ENCODE measurements around the gene CRIP1. TPM values are rescaled to one million over a fixed set of nuclear protein-coding genes. Genes with fewer than 3 reads are reported as not detected.

Gene CRIP1
- polyA plus RNA-seq, 1 experiment, result 0.74 TPM

DNA sequence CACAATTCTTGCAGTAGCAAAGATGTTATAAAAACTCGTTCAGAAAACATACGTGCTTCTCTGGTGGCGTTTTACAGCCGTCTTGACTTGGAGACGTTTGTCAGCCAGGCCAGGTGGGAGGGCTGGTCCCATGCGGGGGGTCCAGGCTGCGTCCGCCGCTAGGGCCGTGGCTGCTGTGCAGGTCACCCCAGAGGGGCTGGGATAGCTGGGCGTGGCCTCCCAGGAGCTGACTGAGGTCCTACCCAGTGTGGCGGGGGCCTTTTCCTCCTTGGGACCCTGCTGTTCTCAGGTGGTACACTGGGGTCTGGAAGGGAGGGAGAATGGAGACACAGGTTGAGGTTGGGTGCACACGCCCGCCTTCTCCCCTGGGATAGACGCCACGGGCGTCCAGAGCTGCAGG is 41.8 kb upstream of the CRIP1 start:
- POLR2A ChIA-PET, result interaction anchor here (0.7 kb wide), 1 partner anchor 189 kb away, joined by 6 read pairs; no protein-coding TSS in a partner anchor
- no peak overlapping the region for H3K27ac ChIP-seq (ENCODE audit: low read depth, low read length)
- CTCF ChIA-PET, result interaction anchor here (0.7 kb wide), 1 partner anchor 36 kb away, joined by 3 read pairs; no protein-coding TSS in a partner anchor
- TF ChIP-seq, protein P1, sequence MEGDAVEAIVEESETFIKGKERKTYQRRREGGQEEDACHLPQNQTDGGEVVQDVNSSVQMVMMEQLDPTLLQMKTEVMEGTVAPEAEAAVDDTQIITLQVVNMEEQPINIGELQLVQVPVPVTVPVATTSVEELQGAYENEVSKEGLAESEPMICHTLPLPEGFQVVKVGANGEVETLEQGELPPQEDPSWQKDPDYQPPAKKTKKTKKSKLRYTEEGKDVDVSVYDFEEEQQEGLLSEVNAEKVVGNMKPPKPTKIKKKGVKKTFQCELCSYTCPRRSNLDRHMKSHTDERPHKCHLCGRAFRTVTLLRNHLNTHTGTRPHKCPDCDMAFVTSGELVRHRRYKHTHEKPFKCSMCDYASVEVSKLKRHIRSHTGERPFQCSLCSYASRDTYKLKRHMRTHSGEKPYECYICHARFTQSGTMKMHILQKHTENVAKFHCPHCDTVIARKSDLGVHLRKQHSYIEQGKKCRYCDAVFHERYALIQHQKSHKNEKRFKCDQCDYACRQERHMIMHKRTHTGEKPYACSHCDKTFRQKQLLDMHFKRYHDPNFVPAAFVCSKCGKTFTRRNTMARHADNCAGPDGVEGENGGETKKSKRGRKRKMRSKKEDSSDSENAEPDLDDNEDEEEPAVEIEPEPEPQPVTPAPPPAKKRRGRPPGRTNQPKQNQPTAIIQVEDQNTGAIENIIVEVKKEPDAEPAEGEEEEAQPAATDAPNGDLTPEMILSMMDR (IDR thresholded peaks at IDR 0.05; ENCODE audit: low read depth, low read length), result no peak
- no peak overlapping the region for H3K4me3 ChIP-seq (ENCODE audit: low read depth, low read length)
- DNase-seq (ENCODE audit: low read depth, low spot score), result no peak
- peaks cover 3% of the 10 kb centered on the region; the same call in 1 of the 2 replicates for H3K9me3 ChIP-seq (ENCODE audit: control insufficient read depth, insufficient read depth, low read length)
- H3K27me3 ChIP-seq (ENCODE audit: control insufficient read depth, insufficient read depth, low read length), result no peaks in the 10 kb centered on the region

DNA sequence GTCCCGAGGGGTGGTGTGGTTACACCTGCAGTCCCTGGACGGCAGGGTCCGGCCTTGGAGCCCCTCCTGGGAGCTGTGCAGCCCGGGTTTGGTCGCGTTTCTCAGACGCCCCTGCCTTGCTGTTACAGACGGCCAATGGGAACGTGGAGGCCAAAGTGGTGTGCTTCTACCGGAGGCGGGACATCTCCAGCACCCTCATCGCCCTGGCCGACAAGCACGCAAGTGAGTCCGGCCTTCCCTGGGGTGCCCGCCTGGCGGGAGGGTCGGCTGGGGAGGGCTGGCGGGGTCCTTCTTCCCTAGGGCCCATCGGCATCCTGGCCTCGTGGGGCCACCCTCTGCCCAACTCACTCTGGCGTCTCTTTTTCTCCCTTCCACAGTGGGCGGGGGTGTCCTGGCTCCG is 41.4 kb upstream of the CRIP1 start:
- no peak for DNase-seq (ENCODE audit: low read depth, low spot score)
- TF ChIP-seq, protein P1 (IDR thresholded peaks at IDR 0.05; ENCODE audit: low read depth, low read length), result no peak
- CTCF ChIA-PET, result interaction anchor here (0.6 to 0.7 kb wide), 2 partner anchors 36 to 83 kb away, joined by 3 read pairs; no protein-coding TSS in a partner anchor

DNA sequence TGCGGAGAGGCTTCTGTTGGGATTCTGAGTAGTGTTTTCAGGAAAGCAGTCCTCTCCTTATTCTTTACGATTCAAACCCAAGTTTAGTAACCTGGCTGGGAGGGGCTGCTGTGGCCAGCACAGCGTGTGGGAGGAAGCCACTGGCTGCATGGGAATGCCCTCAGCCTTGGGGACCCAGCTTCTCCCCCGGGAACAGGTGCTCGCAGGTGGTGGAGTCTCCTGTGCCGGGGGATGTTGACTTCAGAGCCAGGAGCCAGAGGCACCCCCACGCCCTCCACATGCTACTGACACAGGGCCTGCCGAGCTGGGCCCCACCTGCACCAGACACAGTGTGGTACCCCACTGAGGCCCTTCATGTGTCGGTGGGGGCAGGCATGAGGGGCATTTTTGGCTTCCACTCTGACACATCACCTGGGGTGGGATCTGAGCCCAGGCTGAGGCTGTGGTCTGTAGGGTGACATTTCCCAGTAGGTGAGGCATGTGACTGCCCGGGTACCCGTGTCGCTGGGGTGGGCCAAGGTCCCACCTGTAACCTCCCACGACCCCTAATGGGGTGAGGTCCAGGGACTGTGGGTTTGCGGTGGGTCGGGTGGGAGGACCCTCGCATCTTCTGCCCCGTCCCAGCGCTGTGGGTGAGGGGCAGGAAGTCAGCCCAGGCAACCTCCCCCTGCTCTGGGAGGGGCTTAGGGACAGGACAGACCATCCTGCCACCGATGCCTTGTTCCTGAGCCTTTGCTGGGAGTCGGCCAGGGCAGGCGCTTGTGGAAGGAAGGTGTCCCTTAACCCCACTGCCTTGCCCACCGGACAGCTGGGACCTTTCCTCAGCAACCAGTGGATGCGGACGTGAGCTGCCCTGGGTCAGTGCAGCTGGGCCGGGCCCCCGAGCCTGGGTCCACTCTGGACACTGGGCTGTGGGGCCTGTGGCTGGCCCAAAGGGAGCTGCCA is 40.5 kb upstream of the CRIP1 start:
- Histone ChIP-seq H3K27ac (ENCODE audit: low read depth, low read length) (no peak overlapping the region), H3K4me3 (ENCODE audit: low read depth, low read length) (no peak overlapping the region), H3K27me3 (ENCODE audit: control insufficient read depth, insufficient read depth, low read length) (no peaks in the 10 kb centered on the region), H3K9me3 (ENCODE audit: control insufficient read depth, insufficient read depth, low read length) (no peaks in the 10 kb centered on the region)
- CTCF ChIA-PET, result interaction anchor here (0.6 to 1.0 kb wide), 3 partner anchors 35 to 83 kb away, joined by 3 to 4 read pairs (median 4); no protein-coding TSS in a partner anchor
- POLR2A ChIA-PET, result no interaction called here
- DNase-seq (ENCODE audit: low read depth, low spot score), result no peak
- TF ChIP-seq, protein P1 (IDR thresholded peaks at IDR 0.05; ENCODE audit: low read depth, low read length), result no peak

More for the DNA sequence above, 41.4 kb upstream of the CRIP1 start:
- POLR2A ChIA-PET, result no interaction called here
- H3K9me3 ChIP-seq (ENCODE audit: control insufficient read depth, insufficient read depth, low read length), result peaks cover 1% of the 10 kb centered on the region; the same call in 1 of the 2 replicates
- H3K27ac ChIP-seq (ENCODE audit: low read depth, low read length), result no peak overlapping the region
- no peak overlapping the region for H3K4me3 ChIP-seq (ENCODE audit: low read depth, low read length)
- H3K27me3 ChIP-seq (ENCODE audit: control insufficient read depth, insufficient read depth, low read length), result no peaks in the 10 kb centered on the region

DNA sequence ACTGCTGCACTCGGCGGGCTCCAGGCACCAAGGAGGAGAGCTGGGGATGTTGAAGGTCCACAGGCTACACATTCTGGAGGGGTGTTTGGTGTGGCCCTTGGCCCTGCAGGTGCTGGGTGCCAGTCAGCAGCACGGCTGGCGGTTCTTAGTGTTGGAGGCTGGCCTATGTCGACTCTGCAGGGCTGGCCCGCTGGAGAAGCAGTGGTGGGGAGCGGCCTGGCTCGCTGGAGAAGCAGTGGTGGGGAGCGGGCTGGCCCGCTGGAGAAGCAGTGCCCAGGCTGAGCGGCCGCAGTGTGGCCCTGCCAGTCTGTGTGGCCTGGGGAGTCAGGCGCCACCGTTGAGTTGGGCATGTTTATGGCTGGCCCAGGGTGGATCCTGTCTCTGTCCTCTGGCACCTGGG is 39.7 kb upstream of the CRIP1 start:
- ChIA-PET CTCF (interaction anchor here (1.0 kb wide), 2 partner anchors 34 to 82 kb away, joined by 4 read pairs; no protein-coding TSS in a partner anchor), POLR2A (no interaction called here)
- no peak for DNase-seq (ENCODE audit: low read depth, low spot score)
- H3K27ac ChIP-seq (ENCODE audit: low read depth, low read length), result no peak overlapping the region
- H3K4me3 ChIP-seq (ENCODE audit: low read depth, low read length), result no peak overlapping the region
- H3K27me3 ChIP-seq (ENCODE audit: control insufficient read depth, insufficient read depth, low read length), result no peaks in the 10 kb centered on the region
- TF ChIP-seq, protein P1 (IDR thresholded peaks at IDR 0.05; ENCODE audit: low read depth, low read length), result no peak
- no peaks in the 10 kb centered on the region for H3K9me3 ChIP-seq (ENCODE audit: control insufficient read depth, insufficient read depth, low read length)
